HCT116 (cell line): ENCODE results near the gene TMEM94. TPM values are rescaled to one million over a fixed set of nuclear protein-coding genes. Genes with fewer than 3 reads are reported as not detected.
"Not testable (repeated sequence)": the region's sequence is repeated elsewhere in the genome, so short reads cannot be mapped to it uniquely, and the experiment has no call there.

Source experiments
- ATAC-seq: fragments of 200-7000 bp; cut with Tn5 transposase; 2 replicates; pipeline ENCODE4 v1.9.1; 2020; ENCODE audit warnings: mild to moderate bottlenecking, moderate library complexity
- BruUV-seq: library from RNA; stranded (reverse); fragments of 400-500 nt; replicated peaks from 2 replicates; lab custom pipeline; 2021; lab: Mats Ljungman, UMichigan
- CTCF ChIA-PET: fragments of 300-600 bp; sonication (Branson Sonifier 250); formaldehyde crosslinking; loops from one replicate; lab custom pipeline; 2021; ENCODE audit warnings: antibody characterized with exemption; lab: Charles Lee
- POLR2A ChIA-PET: fragments of 300-600, 350-600 bp; sonication (Branson Sonifier 250); formaldehyde crosslinking; loops from one replicate; lab custom pipeline; 2021; ENCODE audit warnings: antibody characterized with exemption; lab: Charles Lee
- RAD21 ChIA-PET, 2 experiments: fragments of 300-600 bp; sonication (Branson Sonifier 250); formaldehyde crosslinking; loops; one replicate each; lab custom pipeline; 2023; ENCODE audit warnings: low total read pairs in 2 of 2; ENCODE audit not compliant: uncharacterized antibody in 2 of 2, unreplicated experiment in 2 of 2, low non-redundant PET in 1 of 2; lab: Charles Lee
- DNase-seq: peaks from one replicate; pipeline ENCODE4 v3.0.0-alpha.2; 2010; ENCODE audit warnings: low read depth, low spot score
- H2AFZ ChIP-seq: fragments of 200-600 bp; shearing (Covaris generic), sonication (generic); 2 replicates; pipeline ENCODE4 v1.6.1; 2017; ENCODE audit warnings: low read depth, mixed run types, mixed read lengths, antibody characterized with exemption, low read length; ENCODE audit not compliant: poor library complexity, severe bottlenecking
- H3K27ac ChIP-seq: 2 replicates; pipeline ENCODE4 v1.5.1; 2012; ENCODE audit warnings: low read depth, low read length
- H3K27me3 ChIP-seq: fragments of 200-600 bp; sonication (generic); 2 replicates; pipeline ENCODE4 v1.6.1; 2016; ENCODE audit warnings: mixed run types, low read length, mixed read lengths; ENCODE audit not compliant: insufficient read depth
- H3K36me3 ChIP-seq, 2 experiments: fragments of 200-500 bp in 1 of 2; fragments of 200-600 bp in 1 of 2; sonication (Bioruptor generic) in 1 of 2; sonication (generic) in 1 of 2; 2 replicates each; pipeline versions ENCODE4 v1.5.1 to v1.6.1; 2014 to 2016; ENCODE audit warnings: low read length in 2 of 2, inconsistent platforms in 1 of 2, mixed read lengths in 1 of 2, mixed run types in 1 of 2; ENCODE audit not compliant: insufficient read depth in 2 of 2, control insufficient read depth in 1 of 2
- H3K4me1 ChIP-seq, 2 experiments: fragments of 200-600 bp in 1 of 2; sonication (generic) in 1 of 2; 2 replicates each; pipeline versions ENCODE4 v1.5.1 to v1.6.1; 2012 to 2017; ENCODE audit warnings: low read length in 2 of 2, inconsistent platforms in 1 of 2, mild to moderate bottlenecking in 1 of 2, mixed read lengths in 1 of 2, mixed run types in 1 of 2, moderate library complexity in 1 of 2; ENCODE audit not compliant: insufficient read depth in 2 of 2, control insufficient read depth in 1 of 2
- H3K4me2 ChIP-seq: fragments of 200-600 bp; sonication (generic); 2 replicates; pipeline ENCODE4 v1.6.1; 2017; ENCODE audit warnings: mixed run types, low read length, mixed read lengths
- H3K4me3 ChIP-seq, 2 experiments: fragments of 200-600 bp in 1 of 2; sonication (generic) in 1 of 2; replicated peaks in 1 of 2; 2 replicates each; pipeline ENCODE4 v1.5.1; 2011 to 2016; ENCODE audit warnings: low read length in 2 of 2, control low read depth in 1 of 2, low read depth in 1 of 2, mild to moderate bottlenecking in 1 of 2, mixed read lengths in 1 of 2, mixed run types in 1 of 2
- H3K79me2 ChIP-seq: fragments of 200-600 bp; sonication (generic); 2 replicates; pipeline ENCODE4 v1.6.1; 2017; ENCODE audit warnings: mild to moderate bottlenecking, mixed run types, low read length, moderate library complexity, mixed read lengths; ENCODE audit not compliant: insufficient read depth
- H3K9ac ChIP-seq: fragments of 200-600 bp; sonication (generic); 2 replicates; pipeline ENCODE4 v1.6.1; 2016; ENCODE audit warnings: low read length, mixed read lengths
- H3K9me2 ChIP-seq: fragments of 200-600 bp; sonication (generic), shearing (Covaris generic); 2 replicates; pipeline ENCODE4 v1.6.1; 2017; ENCODE audit warnings: mixed run types, mild to moderate bottlenecking, moderate library complexity; ENCODE audit not compliant: insufficient read depth
- H3K9me3 ChIP-seq, 2 experiments: fragments of 200-500 bp in 1 of 2; fragments of 200-600 bp in 1 of 2; sonication (Bioruptor generic) in 1 of 2; sonication (generic) in 1 of 2; 2 replicates each; pipeline ENCODE4 v1.6.1; 2014 to 2017; ENCODE audit warnings: low read length in 2 of 2, mixed read lengths in 2 of 2, inconsistent platforms in 1 of 2, low read depth in 1 of 2, mild to moderate bottlenecking in 1 of 2, mixed run types in 1 of 2, moderate library complexity in 1 of 2; ENCODE audit not compliant: control insufficient read depth in 1 of 2, insufficient read depth in 1 of 2
- H4K20me1 ChIP-seq: fragments of 200-600 bp; sonication (generic), shearing (Covaris generic); 2 replicates; pipeline ENCODE4 v1.6.1; 2017; ENCODE audit warnings: mixed run types, mild to moderate bottlenecking, moderate library complexity; ENCODE audit not compliant: insufficient read depth
- ATF3 ChIP-seq: IDR thresholded peaks from 2 replicates; pipeline ENCODE4 v1.6.1; 2012
- CEBPB ChIP-seq: IDR thresholded peaks from 2 replicates; pipeline ENCODE4 v1.6.1; 2012; ENCODE audit warnings: low read depth
- EGR1 ChIP-seq: IDR thresholded peaks from 2 replicates; pipeline ENCODE4 v1.6.1; 2012; ENCODE audit warnings: low read depth
- ELF1 ChIP-seq: IDR thresholded peaks from 2 replicates; pipeline ENCODE4 v1.6.1; 2012; ENCODE audit warnings: low read depth, borderline replicate concordance
- SP1 ChIP-seq: IDR thresholded peaks from 2 replicates; pipeline ENCODE4 v1.6.1; 2012; ENCODE audit warnings: low read depth
- intact Hi-C: fragments of 100-400 bp; cut with micrococcal nuclease; formaldehyde crosslinking; loops from 2 replicates; pipeline ENCODE4 v1.10.0; 2022
- total RNA-seq: library from RNA; stranded (reverse); gene quantifications from one replicate; pipeline ENCODE4 v1.2.1, GENCODE V29; 2021; ENCODE audit not compliant: unreplicated experiment
- TF ChIP-seq, protein P1 (sequence below): IDR thresholded peaks from 2 replicates; pipeline ENCODE4 v1.6.1; 2011; ENCODE audit warnings: mild to moderate bottlenecking, low read length, moderate library complexity; ENCODE audit not compliant: insufficient replicate concordance; ENCODE audit errors: extremely low read depth
- TF ChIP-seq, protein P2 (sequence below), 3 experiments: fragments of 200-600 bp in 1 of 3; sonication (generic) in 1 of 3; IDR thresholded peaks in 2 of 3; conservative IDR thresholded peaks in 1 of 3; 2 replicates each; pipeline ENCODE4 v1.5.1; 2012 to 2017; ENCODE audit warnings: low read depth in 2 of 3, low read length in 2 of 3, antibody characterized with exemption in 1 of 3, borderline replicate concordance in 1 of 3, control low read depth in 1 of 3, mild to moderate bottlenecking in 1 of 3, mixed read lengths in 1 of 3, mixed run types in 1 of 3, moderate library complexity in 1 of 3; ENCODE audit not compliant: insufficient read depth in 1 of 3

Gene TMEM94
- total RNA-seq, 1 experiment from 2014 or later = 75.4 TPM

DNA sequence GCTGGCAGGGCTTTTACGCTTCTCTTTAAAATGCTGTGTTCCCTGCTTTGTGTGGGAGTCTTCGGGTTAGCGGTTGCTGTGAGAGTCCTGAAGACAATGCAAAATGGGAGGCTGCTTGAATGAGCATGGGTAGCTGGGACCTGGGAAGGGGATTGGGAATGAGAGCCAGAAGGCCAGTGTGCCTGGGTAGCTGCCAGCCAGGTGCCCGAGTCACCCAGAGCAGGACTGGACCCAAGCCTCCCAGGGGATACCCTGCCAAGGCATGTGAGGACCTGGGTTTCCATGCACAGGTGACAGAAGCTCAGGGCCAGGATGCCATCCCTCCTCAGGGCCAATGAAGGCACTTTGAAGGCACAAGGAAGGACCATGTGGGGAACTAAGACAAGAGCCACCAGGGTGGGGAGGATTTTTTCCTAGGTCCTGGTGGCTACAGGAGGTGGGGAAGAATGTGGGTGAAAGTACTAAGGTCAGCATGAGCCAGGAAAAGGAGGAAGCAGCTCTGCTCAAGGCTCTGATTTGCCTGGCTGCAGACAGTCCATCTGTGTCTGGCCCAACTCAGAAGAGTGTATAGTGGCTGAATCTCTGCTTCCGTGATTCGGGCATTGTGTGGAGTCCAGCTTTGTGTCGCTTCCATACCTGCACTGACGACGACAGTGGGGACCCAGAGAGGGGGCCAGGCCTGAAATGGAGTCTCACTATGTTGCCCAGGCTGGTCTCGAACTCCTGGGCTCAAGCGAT, 20.5 kb downstream of the TMEM94 start (continued):
- TF ChIP-seq, protein P1, sequence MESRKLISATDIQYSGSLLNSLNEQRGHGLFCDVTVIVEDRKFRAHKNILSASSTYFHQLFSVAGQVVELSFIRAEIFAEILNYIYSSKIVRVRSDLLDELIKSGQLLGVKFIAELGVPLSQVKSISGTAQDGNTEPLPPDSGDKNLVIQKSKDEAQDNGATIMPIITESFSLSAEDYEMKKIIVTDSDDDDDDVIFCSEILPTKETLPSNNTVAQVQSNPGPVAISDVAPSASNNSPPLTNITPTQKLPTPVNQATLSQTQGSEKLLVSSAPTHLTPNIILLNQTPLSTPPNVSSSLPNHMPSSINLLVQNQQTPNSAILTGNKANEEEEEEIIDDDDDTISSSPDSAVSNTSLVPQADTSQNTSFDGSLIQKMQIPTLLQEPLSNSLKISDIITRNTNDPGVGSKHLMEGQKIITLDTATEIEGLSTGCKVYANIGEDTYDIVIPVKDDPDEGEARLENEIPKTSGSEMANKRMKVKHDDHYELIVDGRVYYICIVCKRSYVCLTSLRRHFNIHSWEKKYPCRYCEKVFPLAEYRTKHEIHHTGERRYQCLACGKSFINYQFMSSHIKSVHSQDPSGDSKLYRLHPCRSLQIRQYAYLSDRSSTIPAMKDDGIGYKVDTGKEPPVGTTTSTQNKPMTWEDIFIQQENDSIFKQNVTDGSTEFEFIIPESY = no peak
- TF ChIP-seq CEBPB (no peak), EGR1 (no peak), SP1 (no peak), ELF1 (no peak), ATF3 (no peak)
- TF ChIP-seq, protein P2, sequence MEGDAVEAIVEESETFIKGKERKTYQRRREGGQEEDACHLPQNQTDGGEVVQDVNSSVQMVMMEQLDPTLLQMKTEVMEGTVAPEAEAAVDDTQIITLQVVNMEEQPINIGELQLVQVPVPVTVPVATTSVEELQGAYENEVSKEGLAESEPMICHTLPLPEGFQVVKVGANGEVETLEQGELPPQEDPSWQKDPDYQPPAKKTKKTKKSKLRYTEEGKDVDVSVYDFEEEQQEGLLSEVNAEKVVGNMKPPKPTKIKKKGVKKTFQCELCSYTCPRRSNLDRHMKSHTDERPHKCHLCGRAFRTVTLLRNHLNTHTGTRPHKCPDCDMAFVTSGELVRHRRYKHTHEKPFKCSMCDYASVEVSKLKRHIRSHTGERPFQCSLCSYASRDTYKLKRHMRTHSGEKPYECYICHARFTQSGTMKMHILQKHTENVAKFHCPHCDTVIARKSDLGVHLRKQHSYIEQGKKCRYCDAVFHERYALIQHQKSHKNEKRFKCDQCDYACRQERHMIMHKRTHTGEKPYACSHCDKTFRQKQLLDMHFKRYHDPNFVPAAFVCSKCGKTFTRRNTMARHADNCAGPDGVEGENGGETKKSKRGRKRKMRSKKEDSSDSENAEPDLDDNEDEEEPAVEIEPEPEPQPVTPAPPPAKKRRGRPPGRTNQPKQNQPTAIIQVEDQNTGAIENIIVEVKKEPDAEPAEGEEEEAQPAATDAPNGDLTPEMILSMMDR (IDR thresholded peaks at IDR 0.05 in 2 of 3, conservative IDR thresholded peaks at IDR 0.05 in 1 of 3; ENCODE audit: borderline replicate concordance in 1 of 3, insufficient read depth in 1 of 3, low read depth in 2 of 3, low read length in 2 of 3) = no peak
- TF ChIP-seq, all 23 proteins: peak for 0

- POLR2A ChIA-PET, ATAC-seq, H3K4me2 ChIP-seq, H4K20me1 ChIP-seq, H3K9ac ChIP-seq, DNase-seq, H3K27ac ChIP-seq, CTCF ChIA-PET, intact Hi-C loops, H3K36me3 ChIP-seq, H3K27me3 ChIP-seq, H3K4me1 ChIP-seq, H3K9me3 ChIP-seq, H3K4me3 ChIP-seq, RAD21 ChIA-PET, H2AFZ ChIP-seq, H3K9me2 ChIP-seq, BruUV-seq, H3K79me2 ChIP-seq: not testable (repeated sequence)
Measured at GRCh38 chr17:75477490-75477862, 21.0 kb downstream of the TMEM94 start.
